OCI-LY1 (cell line): ENCODE data around the gene MAML2.

Source experiments
- H2AFZ ChIP-seq: fragments of 200-600 bp; sonication (generic), shearing (Covaris generic); 2 replicates; pipeline ENCODE4 v1.6.0; 2014; ENCODE audit warnings: antibody characterized with exemption, mild to moderate bottlenecking, low read length
- H3F3A ChIP-seq: fragments of 200-600 bp; sonication (generic), shearing (Covaris generic); 2 replicates; pipeline ENCODE4 v1.6.0; 2014; ENCODE audit warnings: mild to moderate bottlenecking, antibody characterized with exemption, low read length, moderate library complexity; ENCODE audit not compliant: insufficient read depth
- H3K27ac ChIP-seq: fragments of 200-600 bp; sonication (generic); 2 replicates; pipeline ENCODE4 v1.5.1; 2014; ENCODE audit warnings: low read length, mixed run types, mild to moderate bottlenecking, low read depth; ENCODE audit not compliant: poor library complexity, severe bottlenecking
- H3K27me3 ChIP-seq: fragments of 200-600 bp; sonication (generic); 2 replicates; pipeline ENCODE4 v1.6.0; 2014; ENCODE audit warnings: antibody characterized with exemption, mild to moderate bottlenecking, low read length, moderate library complexity; ENCODE audit not compliant: insufficient read depth
- H3K36me3 ChIP-seq: fragments of 200-600 bp; sonication (generic); 2 replicates; pipeline ENCODE4 v1.6.1; 2014; ENCODE audit warnings: mild to moderate bottlenecking, antibody characterized with exemption, low read length, moderate library complexity, mixed read lengths; ENCODE audit not compliant: insufficient read depth
- H3K4me1 ChIP-seq: fragments of 200-600 bp; sonication (generic); 2 replicates; pipeline ENCODE4 v1.5.1; 2014; ENCODE audit warnings: mild to moderate bottlenecking, low read length, moderate library complexity; ENCODE audit not compliant: insufficient read depth, severe bottlenecking
- H3K4me2 ChIP-seq: fragments of 200-600 bp; sonication (generic), shearing (Covaris generic); 2 replicates; pipeline ENCODE4 v1.6.1; 2014; ENCODE audit warnings: low read length
- H3K4me3 ChIP-seq: fragments of 200-600 bp; sonication (generic); 2 replicates; pipeline ENCODE4 v1.5.1; 2014; ENCODE audit warnings: low read length, low read depth, mild to moderate bottlenecking, mixed read lengths; ENCODE audit not compliant: poor library complexity, severe bottlenecking
- H3K79me2 ChIP-seq: fragments of 200-600 bp; shearing (Covaris generic); 2 replicates; pipeline ENCODE4 v1.6.1; 2016; ENCODE audit warnings: mixed run types, low read length, mixed read lengths; ENCODE audit not compliant: insufficient read depth
- H3K9ac ChIP-seq: fragments of 200-600 bp; sonication (generic), shearing (Covaris generic); 2 replicates; pipeline ENCODE4 v1.6.1; 2014; ENCODE audit warnings: mild to moderate bottlenecking, low read length, mixed read lengths
- H3K9me2 ChIP-seq: fragments of 200-600 bp; sonication (generic), shearing (Covaris generic); 2 replicates; pipeline ENCODE4 v1.6.1; 2014; ENCODE audit warnings: low read depth, mild to moderate bottlenecking, low read length, mixed read lengths
- H3K9me3 ChIP-seq: fragments of 200-600 bp; shearing (Covaris generic); 2 replicates; pipeline ENCODE4 v1.6.1; 2014; ENCODE audit warnings: low read length, mixed read lengths
- H4K20me1 ChIP-seq: fragments of 200-600 bp; sonication (generic), shearing (Covaris generic); 2 replicates; pipeline ENCODE4 v1.6.0; 2016; ENCODE audit warnings: mild to moderate bottlenecking, low read length; ENCODE audit not compliant: insufficient read depth
- EZH2 ChIP-seq: fragments of 200-600 bp; sonication (generic), shearing (Covaris generic); IDR thresholded peaks from 2 replicates; pipeline ENCODE4 v1.8.0; 2017; ENCODE audit warnings: borderline replicate concordance, mixed run types, mild to moderate bottlenecking, antibody characterized with exemption, low read length, moderate library complexity, mixed read lengths
- TF ChIP-seq, protein P1 (sequence below): fragments of 200-600 bp; sonication (generic), shearing (Covaris generic); IDR thresholded peaks from 2 replicates; pipeline ENCODE4 v1.5.1; 2017; ENCODE audit warnings: mild to moderate bottlenecking, antibody characterized with exemption, low read length, moderate library complexity, mixed read lengths

Gene MAML2

DNA sequence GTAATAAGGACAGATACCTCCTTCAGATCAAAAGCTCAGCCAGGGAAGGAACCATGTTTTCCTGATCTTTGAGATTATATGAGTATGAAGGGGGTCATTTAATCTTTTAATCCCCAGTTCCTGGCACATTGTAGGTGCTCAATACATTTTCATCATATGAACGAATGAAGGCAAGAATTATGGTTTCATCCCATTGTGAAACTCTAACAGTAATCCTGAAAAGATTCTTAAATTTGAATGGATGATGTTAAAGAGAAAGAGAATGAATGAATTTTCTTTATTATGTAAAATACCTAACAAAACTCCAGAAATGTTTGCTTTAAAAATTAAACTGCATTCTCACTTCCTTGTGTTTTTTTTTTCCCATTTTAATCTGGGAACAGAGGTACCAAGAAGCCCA is 256.9 kb downstream of the MAML2 start:
- H3K79me2 ChIP-seq: no peaks in the 10 kb centered on the region
- H4K20me1 ChIP-seq: no peaks in the 10 kb centered on the region

DNA sequence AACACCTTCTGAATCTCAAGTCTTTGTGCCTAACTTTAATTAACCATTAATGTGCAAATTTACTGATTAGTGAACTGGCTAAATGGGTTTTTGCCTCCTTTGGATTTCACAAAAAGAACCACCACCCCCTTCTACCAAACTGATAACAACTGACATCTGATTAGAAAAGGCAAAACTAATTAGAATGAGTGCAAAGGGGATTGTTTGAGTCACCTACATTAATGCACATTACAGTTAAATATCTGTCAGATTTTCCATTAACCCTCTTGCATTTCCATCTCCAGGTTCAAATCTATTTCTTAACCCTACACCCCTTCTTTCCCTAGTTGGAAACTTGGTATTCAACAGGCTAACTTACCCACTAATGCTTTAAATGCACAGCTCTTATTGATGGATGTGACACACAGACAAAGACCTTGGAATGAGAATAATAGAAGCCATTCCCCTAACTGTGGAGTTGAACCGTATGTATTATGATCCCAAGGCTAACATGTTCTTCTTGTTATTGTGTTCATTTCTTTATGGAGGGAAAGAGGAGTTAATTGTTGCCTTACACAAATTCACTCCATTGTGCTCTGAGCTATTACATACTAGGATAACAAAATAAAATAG is 257.6 kb downstream of the MAML2 start:
- no peak overlapping the region for H3K4me2 ChIP-seq
- TF ChIP-seq, protein P1, sequence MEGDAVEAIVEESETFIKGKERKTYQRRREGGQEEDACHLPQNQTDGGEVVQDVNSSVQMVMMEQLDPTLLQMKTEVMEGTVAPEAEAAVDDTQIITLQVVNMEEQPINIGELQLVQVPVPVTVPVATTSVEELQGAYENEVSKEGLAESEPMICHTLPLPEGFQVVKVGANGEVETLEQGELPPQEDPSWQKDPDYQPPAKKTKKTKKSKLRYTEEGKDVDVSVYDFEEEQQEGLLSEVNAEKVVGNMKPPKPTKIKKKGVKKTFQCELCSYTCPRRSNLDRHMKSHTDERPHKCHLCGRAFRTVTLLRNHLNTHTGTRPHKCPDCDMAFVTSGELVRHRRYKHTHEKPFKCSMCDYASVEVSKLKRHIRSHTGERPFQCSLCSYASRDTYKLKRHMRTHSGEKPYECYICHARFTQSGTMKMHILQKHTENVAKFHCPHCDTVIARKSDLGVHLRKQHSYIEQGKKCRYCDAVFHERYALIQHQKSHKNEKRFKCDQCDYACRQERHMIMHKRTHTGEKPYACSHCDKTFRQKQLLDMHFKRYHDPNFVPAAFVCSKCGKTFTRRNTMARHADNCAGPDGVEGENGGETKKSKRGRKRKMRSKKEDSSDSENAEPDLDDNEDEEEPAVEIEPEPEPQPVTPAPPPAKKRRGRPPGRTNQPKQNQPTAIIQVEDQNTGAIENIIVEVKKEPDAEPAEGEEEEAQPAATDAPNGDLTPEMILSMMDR: no peak
- TF ChIP-seq EZH2: no peak
- H3K36me3 ChIP-seq: no peaks in the 10 kb centered on the region
- H4K20me1 ChIP-seq: no peaks in the 10 kb centered on the region
- H2AFZ ChIP-seq: no peak overlapping the region
- no peaks in the 10 kb centered on the region for H3K27me3 ChIP-seq
- no peak overlapping the region for H3K9ac ChIP-seq
- H3K4me1 ChIP-seq: no peaks in the 10 kb centered on the region
- no peaks in the 10 kb centered on the region for H3K79me2 ChIP-seq
- H3K9me2 ChIP-seq: no peaks in the 10 kb centered on the region
- H3K9me3 ChIP-seq: no peaks in the 10 kb centered on the region
- no peak overlapping the region for H3K4me3 ChIP-seq
- no peaks in the 10 kb centered on the region for H3F3A ChIP-seq
- H3K27ac ChIP-seq: no peak overlapping the region

More for the DNA sequence above, 256.9 kb downstream of the MAML2 start:
- Histone ChIP-seq H3K9me2 (no peaks in the 10 kb centered on the region), H3K4me3 (no peak overlapping the region), H3K27me3 (no peaks in the 10 kb centered on the region), H3K9ac (no peak overlapping the region), H3K4me1 (no peaks in the 10 kb centered on the region), H3K4me2 (no peak overlapping the region), H2AFZ (no peak overlapping the region), H3F3A (no peaks in the 10 kb centered on the region), H3K27ac (no peak overlapping the region), H3K36me3 (no peaks in the 10 kb centered on the region), H3K9me3 (no peaks in the 10 kb centered on the region)
- TF ChIP-seq EZH2: no peak
- TF ChIP-seq, protein P1: no peak

DNA sequence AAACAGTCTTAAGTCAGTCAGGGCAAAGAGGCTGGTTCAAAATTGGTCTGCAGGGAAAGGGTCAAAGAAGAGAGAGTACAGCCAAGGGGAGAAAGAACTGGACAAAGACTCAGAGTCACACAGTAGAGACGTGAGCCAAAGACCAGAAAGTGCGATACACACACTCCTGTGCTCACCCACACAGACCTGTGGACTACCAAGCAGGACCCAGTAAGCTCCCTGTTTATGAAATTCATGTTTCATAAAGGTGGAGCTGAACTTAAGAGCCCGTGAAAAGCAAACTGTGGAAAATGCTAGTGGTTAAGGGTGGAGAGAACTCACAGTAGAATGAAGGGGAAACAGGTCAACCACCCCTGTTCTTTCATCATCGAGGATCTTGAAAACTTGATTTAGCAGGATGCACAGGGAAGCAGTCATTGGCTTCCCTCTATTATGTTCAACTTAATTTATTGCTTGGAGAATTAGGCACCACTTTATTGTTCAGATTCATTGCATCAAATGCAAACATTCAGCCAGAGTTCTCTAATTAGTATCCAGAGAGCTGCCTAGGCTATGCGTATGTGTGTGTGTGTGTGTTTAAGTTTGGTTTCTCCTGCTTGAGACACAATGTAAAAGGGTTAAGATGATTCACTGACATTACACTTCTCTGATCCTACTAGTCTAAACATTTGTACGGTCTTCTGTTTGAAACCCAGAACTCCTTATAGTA is 258.2 kb downstream of the MAML2 start:
- no peak overlapping the region for H3K4me3 ChIP-seq
- H3K4me2 ChIP-seq: no peak overlapping the region
- no peaks in the 10 kb centered on the region for H4K20me1 ChIP-seq
- H3K9me2 ChIP-seq: no peaks in the 10 kb centered on the region
- H3K27me3 ChIP-seq: no peaks in the 10 kb centered on the region
- no peaks in the 10 kb centered on the region for H3F3A ChIP-seq
- H2AFZ ChIP-seq: no peak overlapping the region
- no peak overlapping the region for H3K9ac ChIP-seq
- H3K9me3 ChIP-seq: no peaks in the 10 kb centered on the region
- H3K79me2 ChIP-seq: no peaks in the 10 kb centered on the region
- H3K4me1 ChIP-seq: no peaks in the 10 kb centered on the region
- H3K36me3 ChIP-seq: no peaks in the 10 kb centered on the region
- no peak overlapping the region for H3K27ac ChIP-seq
- TF ChIP-seq, protein P1: no peak
- no peak for TF ChIP-seq EZH2
